ENCODE measurements around the gene ANKRD30B.
"Not testable (repeated sequence)": the region's sequence is repeated elsewhere in the genome, so short reads cannot be mapped to it uniquely, and the experiment has no call there.

The ANKRD30B gene

DNA sequence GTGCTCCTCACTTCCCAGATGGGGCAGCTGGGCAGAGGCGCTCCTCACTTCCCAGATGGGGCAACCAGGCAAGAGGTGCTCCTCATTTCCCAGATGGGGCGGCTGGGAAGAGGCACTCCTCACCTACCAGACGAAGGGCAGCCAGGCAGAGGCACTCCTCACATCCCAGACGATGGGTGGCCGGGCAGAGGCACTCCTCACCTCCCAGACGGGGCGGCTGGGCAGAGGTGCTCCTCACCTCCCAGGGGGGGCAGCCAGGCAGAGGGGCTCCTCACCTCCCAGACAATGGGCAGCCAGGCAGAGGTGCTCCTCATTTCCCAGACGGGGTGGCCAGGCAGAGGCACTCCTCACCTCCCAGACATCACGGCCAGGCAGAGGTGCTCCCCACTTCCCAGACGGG is 110.5 kb downstream of the ANKRD30B start:
- H3K27ac ChIP-seq (ENCODE audit: insufficient read depth in 1 of 2, low read depth in 1 of 2, low read length in 2 of 2, poor library complexity in 1 of 2, severe bottlenecking in 2 of 2); H3K4me3 ChIP-seq (ENCODE audit: control insufficient read depth in 1 of 7, extremely low read depth in 1 of 7, insufficient read depth in 4 of 7, low read depth in 2 of 7, low read length in 6 of 7); DNase-seq; H3K9me3 ChIP-seq (ENCODE audit: control extremely low read depth in 1 of 5, control insufficient read depth in 4 of 5, insufficient read depth in 2 of 5, low read depth in 1 of 5, low read length in 4 of 5); POLR2A ChIA-PET; H3K36me3 ChIP-seq (ENCODE audit: control insufficient read depth in 4 of 4, insufficient read depth in 4 of 4, low read length in 3 of 4); H3K27me3 ChIP-seq (replicated peaks in 2 of 5; ENCODE audit: control insufficient read depth in 4 of 5, insufficient read depth in 5 of 5, low read length in 4 of 5); H3K4me1 ChIP-seq (ENCODE audit: control extremely low read depth in 1 of 4, control insufficient read depth in 4 of 4, insufficient read depth in 4 of 4, low read length in 3 of 4); CTCF ChIA-PET: not testable (repeated sequence)
- WGBS (ENCODE audit: insufficient coverage), result no CpG with 5 or more reads among the region's 10 CpGs

DNA sequence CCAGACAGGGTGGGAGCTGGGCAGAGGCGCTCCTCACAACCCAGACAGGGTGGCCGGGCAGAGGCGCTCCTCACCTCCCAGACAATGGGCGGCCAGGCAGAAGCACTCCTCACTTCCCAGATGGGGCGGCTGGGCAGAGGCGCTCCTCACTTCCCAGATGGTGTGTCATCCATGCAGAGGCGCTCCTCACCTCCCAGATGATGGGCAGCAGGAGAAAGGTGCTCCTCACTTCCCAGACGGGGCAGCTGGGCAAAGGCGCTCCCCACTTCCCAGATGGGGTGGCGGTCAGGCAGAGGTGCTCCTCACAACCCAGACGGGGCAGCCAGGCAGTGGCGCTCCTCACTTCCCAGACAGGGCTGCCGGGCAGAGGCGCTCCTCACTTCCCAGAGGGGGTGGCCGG is 112.0 kb downstream of the ANKRD30B start:
- H3K27ac ChIP-seq (ENCODE audit: insufficient read depth in 1 of 2, low read depth in 1 of 2, low read length in 2 of 2, poor library complexity in 1 of 2, severe bottlenecking in 2 of 2); H3K4me3 ChIP-seq (ENCODE audit: control insufficient read depth in 1 of 7, extremely low read depth in 1 of 7, insufficient read depth in 4 of 7, low read depth in 2 of 7, low read length in 6 of 7); POLR2A ChIA-PET; H3K9me3 ChIP-seq (ENCODE audit: control extremely low read depth in 1 of 5, control insufficient read depth in 4 of 5, insufficient read depth in 2 of 5, low read depth in 1 of 5, low read length in 4 of 5); DNase-seq; H3K4me1 ChIP-seq (ENCODE audit: control extremely low read depth in 1 of 4, control insufficient read depth in 4 of 4, insufficient read depth in 4 of 4, low read length in 3 of 4); H3K36me3 ChIP-seq (ENCODE audit: control insufficient read depth in 4 of 4, insufficient read depth in 4 of 4, low read length in 3 of 4); H3K27me3 ChIP-seq (replicated peaks in 2 of 5; ENCODE audit: control insufficient read depth in 4 of 5, insufficient read depth in 5 of 5, low read length in 4 of 5); CTCF ChIA-PET: not testable (repeated sequence)
- WGBS (ENCODE audit: insufficient coverage), result 92% methylated on average over 6 of the region's 15 CpGs

DNA sequence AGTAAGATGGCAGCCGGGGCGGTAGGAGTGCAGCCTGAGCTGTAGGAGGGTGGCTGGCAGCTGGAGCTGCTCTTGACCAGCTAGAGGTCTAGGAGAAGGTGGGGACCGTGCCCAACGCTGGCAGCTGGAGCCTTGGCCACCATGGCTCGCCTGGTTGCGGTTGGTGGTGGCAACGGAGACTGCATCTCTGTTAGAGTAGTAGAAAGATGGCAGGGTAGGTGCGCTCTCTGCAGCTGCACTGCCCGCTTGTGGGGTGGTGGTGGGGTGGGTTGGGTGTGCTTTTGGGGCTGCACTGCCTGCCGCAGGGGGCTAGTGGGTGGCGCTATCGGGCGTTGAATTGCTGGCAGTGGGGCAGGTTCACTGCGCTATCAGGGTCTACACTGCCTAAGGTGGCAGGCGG is 118.5 kb downstream of the ANKRD30B start:
- WGBS (ENCODE audit: insufficient coverage), result 95% methylated on average over 7 of the region's 15 CpGs
- CTCF ChIA-PET; H3K4me3 ChIP-seq (ENCODE audit: control insufficient read depth in 1 of 7, extremely low read depth in 1 of 7, insufficient read depth in 4 of 7, low read depth in 2 of 7, low read length in 6 of 7); H3K9me3 ChIP-seq (ENCODE audit: control extremely low read depth in 1 of 5, control insufficient read depth in 4 of 5, insufficient read depth in 2 of 5, low read depth in 1 of 5, low read length in 4 of 5); H3K36me3 ChIP-seq (ENCODE audit: control insufficient read depth in 4 of 4, insufficient read depth in 4 of 4, low read length in 3 of 4); H3K27ac ChIP-seq (ENCODE audit: insufficient read depth in 1 of 2, low read depth in 1 of 2, low read length in 2 of 2, poor library complexity in 1 of 2, severe bottlenecking in 2 of 2); H3K4me1 ChIP-seq (ENCODE audit: control extremely low read depth in 1 of 4, control insufficient read depth in 4 of 4, insufficient read depth in 4 of 4, low read length in 3 of 4); H3K27me3 ChIP-seq (replicated peaks in 2 of 5; ENCODE audit: control insufficient read depth in 4 of 5, insufficient read depth in 5 of 5, low read length in 4 of 5); DNase-seq; POLR2A ChIA-PET: not testable (repeated sequence)

DNA sequence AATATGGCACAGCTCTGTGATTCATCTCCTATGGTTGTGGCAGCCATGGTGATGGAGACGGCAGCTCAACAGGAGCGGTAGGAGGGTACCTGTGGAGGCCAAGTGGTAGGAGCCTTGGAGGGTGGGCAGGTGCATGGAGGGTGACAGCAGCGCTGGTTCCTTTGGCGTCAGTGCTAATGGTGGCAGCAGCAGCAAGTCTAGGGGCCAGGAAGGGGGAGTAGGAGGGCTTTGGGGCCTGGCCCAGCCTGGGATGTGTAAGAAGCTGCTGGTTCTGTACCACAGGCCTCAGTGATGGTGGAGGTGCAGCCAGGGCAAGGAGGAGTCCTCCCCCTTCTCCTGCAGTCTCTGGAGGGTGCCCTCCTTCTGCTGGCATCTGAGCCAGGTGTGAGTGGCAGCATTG is 120.0 kb downstream of the ANKRD30B start:
- DNase-seq; H3K27ac ChIP-seq (ENCODE audit: insufficient read depth in 1 of 2, low read depth in 1 of 2, low read length in 2 of 2, poor library complexity in 1 of 2, severe bottlenecking in 2 of 2); POLR2A ChIA-PET; CTCF ChIA-PET; H3K4me1 ChIP-seq (ENCODE audit: control extremely low read depth in 1 of 4, control insufficient read depth in 4 of 4, insufficient read depth in 4 of 4, low read length in 3 of 4); H3K36me3 ChIP-seq (ENCODE audit: control insufficient read depth in 4 of 4, insufficient read depth in 4 of 4, low read length in 3 of 4); H3K4me3 ChIP-seq (ENCODE audit: control insufficient read depth in 1 of 7, extremely low read depth in 1 of 7, insufficient read depth in 4 of 7, low read depth in 2 of 7, low read length in 6 of 7); H3K9me3 ChIP-seq (ENCODE audit: control extremely low read depth in 1 of 5, control insufficient read depth in 4 of 5, insufficient read depth in 2 of 5, low read depth in 1 of 5, low read length in 4 of 5); H3K27me3 ChIP-seq (replicated peaks in 2 of 5; ENCODE audit: control insufficient read depth in 4 of 5, insufficient read depth in 5 of 5, low read length in 4 of 5): not testable (repeated sequence)
- 96% methylated on average over 4 of the region's 4 CpGs for WGBS (ENCODE audit: insufficient coverage)

DNA sequence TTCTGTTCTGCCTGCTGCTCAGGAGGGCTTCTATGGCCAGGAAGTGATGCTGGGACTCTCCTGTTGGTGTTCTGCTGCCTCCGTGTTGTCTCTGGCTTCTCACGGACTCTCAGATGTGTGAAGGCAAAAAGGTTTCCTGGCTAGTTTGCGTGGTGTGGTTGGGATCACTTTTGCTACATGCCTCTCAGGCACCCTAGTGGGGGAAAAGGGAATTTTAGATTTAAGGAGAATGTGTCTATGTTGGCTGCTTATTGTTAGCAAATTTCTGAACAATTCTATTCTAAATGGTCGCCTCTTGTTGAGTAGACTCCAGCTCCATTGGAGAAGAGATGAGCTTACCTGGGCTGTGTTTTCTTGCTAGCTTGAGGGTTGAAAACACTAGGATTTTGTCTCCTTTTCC is 120.9 kb downstream of the ANKRD30B start:
- H3K27ac ChIP-seq (ENCODE audit: insufficient read depth in 1 of 2, low read depth in 1 of 2, low read length in 2 of 2, poor library complexity in 1 of 2, severe bottlenecking in 2 of 2); H3K9me3 ChIP-seq (ENCODE audit: control extremely low read depth in 1 of 5, control insufficient read depth in 4 of 5, insufficient read depth in 2 of 5, low read depth in 1 of 5, low read length in 4 of 5); H3K4me1 ChIP-seq (ENCODE audit: control extremely low read depth in 1 of 4, control insufficient read depth in 4 of 4, insufficient read depth in 4 of 4, low read length in 3 of 4); CTCF ChIA-PET; POLR2A ChIA-PET; H3K36me3 ChIP-seq (ENCODE audit: control insufficient read depth in 4 of 4, insufficient read depth in 4 of 4, low read length in 3 of 4); H3K27me3 ChIP-seq (replicated peaks in 2 of 5; ENCODE audit: control insufficient read depth in 4 of 5, insufficient read depth in 5 of 5, low read length in 4 of 5); DNase-seq; H3K4me3 ChIP-seq (ENCODE audit: control insufficient read depth in 1 of 7, extremely low read depth in 1 of 7, insufficient read depth in 4 of 7, low read depth in 2 of 7, low read length in 6 of 7): not testable (repeated sequence)
- WGBS (ENCODE audit: insufficient coverage), result no CpG with 5 or more reads among the region's 4 CpGs

DNA sequence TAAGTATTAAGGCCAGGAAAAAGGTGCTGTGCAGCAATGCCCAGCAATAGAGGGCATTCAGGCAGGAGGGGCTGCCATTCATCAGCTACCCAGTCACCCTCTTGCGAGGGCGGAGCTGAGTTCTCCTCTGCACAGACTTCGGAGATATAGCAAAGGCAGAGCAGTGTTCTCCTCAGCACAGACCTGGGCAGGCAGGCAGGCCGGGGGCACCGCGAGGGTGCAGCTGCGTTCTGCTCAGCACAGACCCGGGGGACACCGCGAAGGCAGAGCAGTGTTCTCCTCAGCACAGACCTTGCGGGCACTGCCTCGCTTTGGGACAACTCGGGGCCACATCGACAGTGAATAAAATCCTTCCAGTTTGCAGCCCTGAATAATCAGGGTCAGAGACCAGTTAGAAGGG is 130.9 kb downstream of the ANKRD30B start:
- H3K4me1 ChIP-seq (ENCODE audit: control extremely low read depth in 1 of 4, control insufficient read depth in 4 of 4, insufficient read depth in 4 of 4, low read length in 3 of 4); H3K4me3 ChIP-seq (ENCODE audit: control insufficient read depth in 1 of 7, extremely low read depth in 1 of 7, insufficient read depth in 4 of 7, low read depth in 2 of 7, low read length in 6 of 7); POLR2A ChIA-PET; H3K27me3 ChIP-seq (replicated peaks in 2 of 5; ENCODE audit: control insufficient read depth in 4 of 5, insufficient read depth in 5 of 5, low read length in 4 of 5); H3K36me3 ChIP-seq (ENCODE audit: control insufficient read depth in 4 of 4, insufficient read depth in 4 of 4, low read length in 3 of 4); DNase-seq; H3K27ac ChIP-seq (ENCODE audit: insufficient read depth in 1 of 2, low read depth in 1 of 2, low read length in 2 of 2, poor library complexity in 1 of 2, severe bottlenecking in 2 of 2); CTCF ChIA-PET; H3K9me3 ChIP-seq (ENCODE audit: control extremely low read depth in 1 of 5, control insufficient read depth in 4 of 5, insufficient read depth in 2 of 5, low read depth in 1 of 5, low read length in 4 of 5): not testable (repeated sequence)
- WGBS (ENCODE audit: insufficient coverage), result no CpG with 5 or more reads among the region's 14 CpGs

DNA sequence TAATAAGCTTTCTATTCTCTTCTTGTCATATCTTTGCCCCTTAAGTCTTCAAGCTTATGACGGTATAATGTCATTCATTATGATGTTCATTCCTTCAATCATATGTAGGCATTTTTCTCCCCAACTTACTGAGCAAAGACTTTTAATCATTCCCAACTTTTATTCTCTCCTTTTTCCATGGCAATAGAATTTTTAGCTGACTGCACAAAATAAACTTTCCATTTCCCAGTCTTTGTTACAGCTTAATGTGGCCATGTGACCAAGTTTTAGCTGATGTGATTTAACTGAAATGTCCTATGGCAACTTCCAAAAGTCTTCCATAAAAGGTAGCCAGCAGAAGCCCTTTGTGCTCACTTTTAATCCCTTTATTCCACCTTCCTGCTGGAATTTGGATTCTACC is 152.5 kb downstream of the ANKRD30B start:
- peaks cover 0 to 2% (median 0%) of the 10 kb centered on the region in 5 experiments for H3K9me3 ChIP-seq (ENCODE audit: control extremely low read depth in 1 of 5, control insufficient read depth in 4 of 5, insufficient read depth in 2 of 5, low read depth in 1 of 5, low read length in 4 of 5)
- H3K27ac ChIP-seq (ENCODE audit: insufficient read depth in 1 of 2, low read depth in 1 of 2, low read length in 2 of 2, poor library complexity in 1 of 2, severe bottlenecking in 2 of 2), result no peak overlapping the region
- no peaks in the 10 kb centered on the region for H3K4me1 ChIP-seq (ENCODE audit: control extremely low read depth in 1 of 4, control insufficient read depth in 4 of 4, insufficient read depth in 4 of 4, low read length in 3 of 4)
- no peaks in the 10 kb centered on the region for H3K36me3 ChIP-seq (ENCODE audit: control insufficient read depth in 4 of 4, insufficient read depth in 4 of 4, low read length in 3 of 4)
- no peak overlapping the region for H3K4me3 ChIP-seq (ENCODE audit: control insufficient read depth in 1 of 7, extremely low read depth in 1 of 7, insufficient read depth in 4 of 7, low read depth in 2 of 7, low read length in 6 of 7)
- no peaks in the 10 kb centered on the region for H3K27me3 ChIP-seq (replicated peaks in 2 of 5; ENCODE audit: control insufficient read depth in 4 of 5, insufficient read depth in 5 of 5, low read length in 4 of 5)
- no CpG with 5 or more reads among the region's 1 CpG for WGBS (ENCODE audit: insufficient coverage)
- POLR2A ChIA-PET, result no interaction called here
- DNase-seq, result no peak
- CTCF ChIA-PET, result no interaction called here
